Measurements from ENCODE around the gene GRPEL1. TPM values are rescaled to one million over a fixed set of nuclear protein-coding genes. Genes with fewer than 3 reads are reported as not detected.

GRPEL1 gene
- total RNA-seq, 1 donor from 2014 or later: 13.3 TPM

GRCh38 chr4:7043284-7044136 is 24.4 kb downstream of the GRPEL1 start, which contains the start of gene TADA2B:
TADA2B (plus strand) TSS chr4:7043372; CDS start chr4:7043580, 208 bp downstream.
- no peak for DNase-seq

GRCh38 chr4:7042503-7043283 is 25.2 kb downstream of the GRPEL1 start:
- peak; percentile 96 for DNase-seq

DNA sequence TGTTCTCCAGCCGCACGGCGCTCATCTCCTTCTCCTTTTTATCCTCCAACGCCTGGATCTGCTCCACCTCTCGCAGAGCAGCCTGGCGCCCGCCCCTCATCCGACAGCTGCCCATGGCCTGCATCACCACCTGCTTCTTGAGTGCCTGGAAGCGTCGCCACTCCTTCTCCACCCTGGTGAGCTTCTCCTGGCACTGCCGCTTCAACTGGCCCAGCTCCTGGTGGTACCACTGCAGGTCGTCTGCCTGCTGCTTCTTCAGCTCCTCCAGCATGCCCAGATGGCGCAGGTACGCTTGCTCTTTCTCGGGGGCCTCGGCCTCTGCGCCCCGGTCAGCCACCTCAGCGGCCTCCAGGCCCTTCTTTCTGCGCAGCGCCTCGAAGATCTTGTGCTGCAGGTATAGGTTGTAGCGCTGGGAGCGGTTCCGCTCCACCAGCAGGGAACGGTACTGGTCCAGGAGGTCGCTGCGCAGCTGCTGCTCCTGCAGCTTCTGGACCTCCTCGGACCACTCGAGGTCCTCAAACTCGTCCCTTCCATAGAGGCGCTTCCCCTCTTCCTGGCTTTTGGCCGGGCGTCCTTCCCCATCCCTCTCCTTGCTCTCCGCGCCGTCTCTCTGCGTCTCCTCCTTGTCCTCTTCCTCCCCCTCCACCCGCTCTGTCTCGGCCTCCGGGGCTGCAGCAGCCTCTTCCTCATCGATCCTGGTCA is 25.9 kb downstream of the GRPEL1 start:
- no peak for DNase-seq

GRCh38 chr4:7041246-7041645 is 26.6 kb downstream of the GRPEL1 start:
- DNase-seq: no peak

DNA sequence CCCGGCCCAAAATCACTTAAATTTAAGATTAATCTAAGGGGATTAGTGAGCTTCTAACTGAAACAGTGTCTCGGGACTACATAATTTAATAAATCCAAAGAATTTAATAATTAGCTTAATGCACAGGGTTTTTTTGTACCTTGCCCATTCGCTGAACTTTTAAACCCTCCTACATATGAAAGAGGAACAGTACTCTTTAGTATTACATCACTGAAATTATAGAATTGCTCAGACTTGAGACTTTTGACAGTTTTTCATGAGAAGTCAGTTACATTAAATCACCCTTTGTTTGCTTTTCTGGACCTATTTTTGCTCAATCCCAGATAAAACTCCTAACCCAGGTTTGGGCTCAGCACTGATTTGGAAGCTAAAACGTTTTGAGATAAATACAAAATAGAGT is 27.1 kb downstream of the GRPEL1 start:
- no peak for DNase-seq

- DNase-seq: no peak
These were observed 30.4 kb downstream of the GRPEL1 start for GRCh38 chr4:7037425-7037824.

DNA sequence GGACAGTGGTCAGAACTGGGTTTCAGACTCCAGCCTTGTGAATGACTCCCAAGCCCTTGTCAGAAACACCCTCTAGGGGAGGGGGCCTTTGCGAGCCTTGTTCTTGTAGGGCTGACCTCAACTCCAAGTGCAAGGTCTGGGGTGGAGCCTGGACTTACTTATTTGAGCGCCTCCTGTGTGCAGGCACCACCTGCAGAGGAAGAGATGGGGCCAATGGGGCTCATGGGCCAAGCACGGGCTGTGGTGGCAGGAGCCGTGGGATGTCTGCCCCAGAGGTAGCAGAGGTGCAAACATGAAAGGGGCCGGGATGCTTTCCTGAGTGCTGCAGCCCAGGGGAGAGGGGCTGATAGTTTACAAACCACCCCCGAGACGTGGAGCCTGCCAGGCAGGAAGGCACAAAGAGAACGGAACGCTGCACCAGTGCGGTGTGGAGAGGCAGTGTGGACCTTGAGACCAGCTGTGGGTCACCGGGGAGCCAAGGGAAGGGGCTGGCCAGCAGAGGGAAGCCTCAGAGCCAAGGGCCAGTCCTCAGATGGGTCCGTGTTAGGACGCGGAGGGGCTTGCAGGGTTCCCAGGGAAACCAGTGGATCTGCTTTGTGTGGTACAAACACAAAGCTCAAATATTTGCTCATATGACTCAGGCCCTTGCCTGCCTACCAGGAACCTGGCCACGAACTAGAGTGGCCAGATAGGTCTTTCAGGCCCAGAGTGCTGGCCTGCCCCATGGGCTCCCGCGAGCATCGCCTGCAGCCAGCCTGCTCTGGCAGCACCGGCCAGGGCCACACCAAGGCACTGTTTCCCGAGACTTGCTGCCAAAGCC is 33.4 kb downstream of the GRPEL1 start:
- DNase-seq: no peak

GRCh38 chr4:7032596-7032995 is 35.3 kb downstream of the GRPEL1 start:
- no peak for DNase-seq

DNA sequence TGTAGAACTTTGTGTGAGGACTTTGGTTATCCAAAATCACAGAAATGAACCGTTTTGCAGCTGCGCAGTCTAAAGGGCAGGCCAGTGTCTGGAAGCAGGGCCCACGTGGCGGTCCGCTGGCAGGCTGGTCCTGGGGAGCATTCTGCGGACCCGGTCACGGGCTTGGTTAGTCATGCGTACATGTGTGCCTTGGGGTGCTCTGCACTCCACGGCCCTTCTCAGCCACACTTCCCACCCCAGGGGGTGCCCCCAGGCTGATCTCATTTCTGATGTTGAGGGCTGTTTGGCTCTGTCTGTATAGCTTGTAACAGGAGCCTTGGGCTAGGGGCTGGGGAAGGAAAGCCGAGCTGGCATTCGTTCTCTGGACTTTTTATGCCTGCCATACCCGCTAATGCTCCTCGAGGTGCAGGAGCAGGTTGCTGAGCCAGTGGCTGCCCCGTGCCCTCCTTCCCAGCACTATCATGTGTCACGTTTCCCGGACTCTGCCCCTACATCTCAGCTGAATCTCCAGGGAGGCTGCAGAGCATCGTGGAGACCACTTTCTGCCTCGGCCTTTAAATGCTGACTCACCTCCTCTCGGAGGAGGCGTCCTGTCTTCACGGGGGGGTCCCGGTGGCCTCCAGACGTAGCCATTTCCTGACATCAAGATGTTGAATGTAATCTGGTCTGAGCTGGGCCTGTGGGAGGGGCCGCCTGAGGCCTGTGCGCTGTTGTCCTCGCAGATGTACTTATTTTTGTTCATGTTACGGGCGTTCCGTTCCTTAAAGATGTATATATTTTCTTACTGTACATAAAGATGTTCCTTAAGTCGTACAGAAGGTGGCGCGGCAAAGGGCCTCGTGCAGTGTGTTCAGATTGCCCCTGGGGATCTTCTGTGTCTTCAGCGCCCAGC is 36.1 kb downstream of the GRPEL1 start:
- DNase-seq: no peak

DNA sequence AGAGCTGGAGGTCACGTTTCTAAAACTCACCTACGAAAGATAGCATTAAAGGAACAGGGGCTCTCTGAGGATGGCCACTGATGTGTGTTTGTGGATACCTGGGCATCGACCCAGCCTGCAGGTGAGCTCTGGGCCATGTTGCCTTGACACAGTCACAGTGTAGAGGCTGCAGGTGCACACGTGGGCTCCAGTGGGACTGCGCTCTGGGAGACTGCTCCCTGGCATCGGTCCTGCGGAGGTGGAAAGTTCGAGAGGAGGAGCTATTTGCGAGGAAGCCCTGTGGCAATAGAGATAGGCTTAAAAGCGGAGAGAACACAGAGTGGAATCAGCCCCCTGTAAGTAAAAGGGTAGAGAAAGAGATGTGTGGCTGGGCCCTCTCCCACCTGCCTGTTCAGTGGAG is 37.0 kb downstream of the GRPEL1 start:
- no peak for DNase-seq

DNA sequence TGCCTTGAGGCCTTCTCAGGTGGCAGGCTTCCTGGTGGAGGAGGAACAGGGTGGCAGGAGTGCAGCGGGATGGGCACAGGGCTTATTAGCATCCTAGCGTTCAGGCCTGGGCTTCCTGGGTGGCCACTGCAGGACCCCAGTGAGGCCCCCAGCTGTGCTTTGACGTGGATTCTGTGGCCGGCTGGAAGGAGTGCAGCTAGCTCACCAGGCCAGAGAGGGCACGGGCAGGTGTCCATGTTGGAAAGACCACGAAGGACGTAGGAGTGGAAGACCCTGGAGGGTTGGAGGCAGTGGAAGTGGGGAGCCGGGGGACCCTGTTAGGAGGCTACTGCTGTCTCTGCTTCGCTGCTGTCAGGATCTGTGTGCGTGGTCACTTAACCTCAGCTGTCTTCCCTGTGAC is 37.9 kb downstream of the GRPEL1 start:
- DNase-seq: no peak

DNA sequence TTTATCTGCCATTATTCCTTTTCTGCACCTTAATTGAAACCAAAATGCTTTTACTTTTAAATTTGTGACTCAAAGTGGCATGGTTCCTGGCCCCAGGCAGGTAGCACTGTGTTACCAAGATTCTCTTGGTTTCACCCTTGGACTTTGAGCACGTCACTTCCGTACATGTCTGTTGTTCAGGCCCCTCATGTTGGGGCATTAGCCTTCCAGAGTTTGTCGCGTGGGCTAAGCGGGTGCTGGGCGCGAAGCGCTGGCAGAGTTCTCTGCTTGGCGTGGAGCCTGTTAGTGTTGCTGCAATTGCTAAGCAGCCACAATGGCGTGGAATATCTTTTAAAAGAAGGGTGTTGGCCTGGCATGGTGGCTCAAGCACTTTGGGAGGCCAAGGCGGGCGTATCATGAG is 38.7 kb downstream of the GRPEL1 start:
- no peak for DNase-seq

- no peak for DNase-seq
These were observed 40.0 kb downstream of the GRPEL1 start for GRCh38 chr4:7027913-7028312.

DNA sequence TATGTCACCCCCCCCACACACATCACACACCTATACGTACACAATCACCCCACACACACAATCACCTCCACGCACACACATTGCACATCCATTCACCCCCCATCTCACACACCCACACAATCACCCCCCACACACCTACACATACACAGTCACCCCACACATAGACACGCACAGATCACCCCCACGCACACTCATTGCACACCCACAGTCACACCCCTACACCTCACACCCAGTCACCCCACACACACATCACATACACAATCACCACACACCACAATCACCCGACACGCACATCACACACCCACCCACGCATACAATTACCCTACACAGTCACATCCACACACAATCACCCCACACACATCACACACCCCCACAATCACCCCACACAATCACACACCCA is 40.6 kb downstream of the GRPEL1 start:
- DNase-seq: no peak

GRCh38 chr4:7026107-7026506 is 41.8 kb downstream of the GRPEL1 start:
- DNase-seq: no peak

GRCh38 chr4:7025040-7025602 is 42.7 kb downstream of the GRPEL1 start:
- DNase-seq: no peak

- DNase-seq: no peak
These were observed 43.5 kb downstream of the GRPEL1 start for GRCh38 chr4:7024336-7024890.

GRCh38 chr4:7023901-7024300 is 44.0 kb downstream of the GRPEL1 start:
- no peak for DNase-seq

- no peak for DNase-seq
These were observed 44.4 kb downstream of the GRPEL1 start for GRCh38 chr4:7023486-7023885.
